Neural cell (in vitro differentiated cells): ENCODE measurements around the gene TCOF1. TPM values are rescaled to one million over a fixed set of nuclear protein-coding genes. Genes with fewer than 3 reads are reported as not detected.
"Not testable (repeated sequence)": the region's sequence is repeated elsewhere in the genome, so short reads cannot be mapped to it uniquely, and the experiment has no call there.

Experiments
- H2AFZ ChIP-seq: fragments of 200-600, 300-800 bp; sonication (generic), shearing (Covaris generic); 2 replicates; pipeline ENCODE4 v1.6.0; 2014; ENCODE audit warnings: low read depth, mild to moderate bottlenecking, antibody characterized with exemption, low read length, moderate library complexity
- H3F3A ChIP-seq: fragments of 200-600 bp; shearing (Covaris generic); 2 replicates; pipeline ENCODE4 v1.6.1; 2016; ENCODE audit warnings: mild to moderate bottlenecking, moderate library complexity, mixed read lengths, antibody characterized with exemption, low read length; ENCODE audit not compliant: insufficient read depth, poor library complexity, severe bottlenecking
- H3K27ac ChIP-seq: fragments of 200-600, 300-800 bp; sonication (generic), shearing (Covaris generic); 2 replicates; pipeline ENCODE4 v1.5.1; 2014; ENCODE audit warnings: mild to moderate bottlenecking, low read length, moderate library complexity
- H3K27me3 ChIP-seq: fragments of 300-800, 200-600 bp; sonication (generic), shearing (Covaris generic); 2 replicates; pipeline ENCODE4 v1.6.0; 2014; ENCODE audit warnings: mild to moderate bottlenecking, low read depth, low read length, moderate library complexity; ENCODE audit not compliant: insufficient read depth
- H3K36me3 ChIP-seq: fragments of 300-800, 200-600 bp; sonication (generic), shearing (Covaris generic); 2 replicates; pipeline ENCODE4 v1.5.1; 2014; ENCODE audit warnings: mild to moderate bottlenecking, antibody characterized with exemption, low read length, moderate library complexity; ENCODE audit not compliant: insufficient read depth
- H3K4me2 ChIP-seq: fragments of 300-800, 200-600 bp; sonication (generic), shearing (Covaris generic); 2 replicates; pipeline ENCODE4 v1.6.0; 2014; ENCODE audit warnings: mild to moderate bottlenecking, low read length
- H3K4me3 ChIP-seq: fragments of 300-800, 200-600 bp; sonication (generic), shearing (Covaris generic); 2 replicates; pipeline ENCODE4 v1.5.1; 2014; ENCODE audit warnings: mild to moderate bottlenecking, low read length, moderate library complexity
- H3K79me2 ChIP-seq: fragments of 200-600 bp; shearing (Covaris generic); replicated peaks from 2 replicates; pipeline ENCODE4 v1.6.0; 2014; ENCODE audit warnings: mild to moderate bottlenecking, low read length, moderate library complexity; ENCODE audit not compliant: insufficient read depth
- H3K9ac ChIP-seq: fragments of 300-800, 200-600 bp; sonication (generic), shearing (Covaris generic); 2 replicates; pipeline ENCODE4 v1.6.1; 2016; ENCODE audit warnings: mild to moderate bottlenecking, low read length, mixed read lengths
- H3K9me2 ChIP-seq: fragments of 200-600 bp; shearing (Covaris generic); 2 replicates; pipeline ENCODE4 v1.6.1; 2016; ENCODE audit warnings: mild to moderate bottlenecking, low read length, mixed read lengths; ENCODE audit not compliant: insufficient read depth
- H3K9me3 ChIP-seq: fragments of 200-600, 300-800 bp; sonication (generic), shearing (Covaris generic); 2 replicates; pipeline ENCODE4 v1.6.1; 2016; ENCODE audit warnings: mild to moderate bottlenecking, mixed run types, low read length, moderate library complexity, mixed read lengths
- H4K20me1 ChIP-seq: fragments of 200-600 bp; shearing (Covaris generic); 2 replicates; pipeline ENCODE4 v1.6.1; 2016; ENCODE audit warnings: mild to moderate bottlenecking, mixed run types; ENCODE audit not compliant: insufficient read depth
- EP300 ChIP-seq: fragments of 450-650 bp; conservative IDR thresholded peaks from 2 replicates; pipeline ENCODE4 v1.6.1; 2014; ENCODE audit warnings: antibody characterized with exemption, mild to moderate bottlenecking, moderate library complexity; ENCODE audit not compliant: poor library complexity, severe bottlenecking
- EZH2 ChIP-seq: fragments of 200-600, 300-800 bp; shearing (Covaris generic), sonication (generic); IDR thresholded peaks from 2 replicates; pipeline ENCODE4 v1.6.1; 2014; ENCODE audit warnings: antibody characterized with exemption, low read length, borderline replicate concordance, mild to moderate bottlenecking; ENCODE audit not compliant: insufficient read depth, poor library complexity, severe bottlenecking
- MXI1 ChIP-seq: fragments of 450-650 bp; conservative IDR thresholded peaks from 2 replicates; pipeline ENCODE4 v1.6.1; 2014; ENCODE audit warnings: antibody characterized with exemption, mild to moderate bottlenecking; ENCODE audit not compliant: poor library complexity, severe bottlenecking
- POLR2AphosphoS5 ChIP-seq: IDR thresholded peaks from 2 replicates; pipeline ENCODE4 v1.6.1; 2012
- RAD21 ChIP-seq: fragments of 450-650 bp; conservative IDR thresholded peaks from 2 replicates; pipeline ENCODE4 v1.6.1; 2014; ENCODE audit warnings: antibody characterized with exemption, mild to moderate bottlenecking, moderate library complexity
- SMC3 ChIP-seq: fragments of 450-650 bp; conservative IDR thresholded peaks from 2 replicates; pipeline ENCODE4 v1.6.1; 2014; ENCODE audit warnings: antibody characterized with exemption, mild to moderate bottlenecking, moderate library complexity; ENCODE audit not compliant: poor library complexity
- TAF1 ChIP-seq: IDR thresholded peaks from 2 replicates; pipeline ENCODE4 v1.6.1; 2012; ENCODE audit warnings: low read depth
- polyA plus RNA-seq: library from polyadenylated mRNA; depleted of rRNA; stranded (reverse); fragments of >200 nt; gene quantifications from 2 replicates; pipeline ENCODE4 v1.2.3, GENCODE V29; 2014
- TF ChIP-seq, protein P1 (sequence below): fragments of 450-650 bp; IDR thresholded peaks from 2 replicates; pipeline ENCODE4 v1.5.1; 2014; ENCODE audit warnings: antibody characterized with exemption, mild to moderate bottlenecking, moderate library complexity; ENCODE audit not compliant: poor library complexity, severe bottlenecking
- TF ChIP-seq, protein P2 (sequence below): IDR thresholded peaks from 2 replicates; pipeline ENCODE4 v1.6.1; 2012; ENCODE audit warnings: borderline replicate concordance

TCOF1 gene
- polyA plus RNA-seq, 1 donor from 2014 or later = 6.5 TPM

DNA sequence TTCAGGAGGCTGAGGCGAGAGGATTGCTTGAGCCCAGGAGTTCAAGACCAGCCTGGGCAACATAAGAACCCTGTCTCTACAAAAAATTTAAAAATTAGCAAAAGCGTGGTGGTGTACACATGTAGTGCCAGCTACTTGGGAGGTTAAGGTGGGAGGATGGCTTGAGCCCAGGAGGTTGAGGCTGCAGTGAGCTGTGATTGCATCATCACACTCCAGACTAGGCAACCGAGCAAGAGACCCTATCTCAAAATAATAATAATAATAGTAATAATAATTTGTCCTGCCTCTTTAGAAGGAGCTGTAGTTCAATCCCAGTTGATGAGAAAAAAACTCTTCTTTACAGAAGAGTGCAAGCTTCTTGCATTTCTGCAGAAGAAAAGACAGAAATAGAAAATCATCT is 65.3 kb downstream of the TCOF1 start:
- Histone ChIP-seq H2AFZ (no peak overlapping the region), H3K79me2 (no peaks in the 10 kb centered on the region), H3K27ac (no peak overlapping the region), H3F3A (no peaks in the 10 kb centered on the region), H3K27me3 (no peaks in the 10 kb centered on the region), H3K9me2 (no peaks in the 10 kb centered on the region), H4K20me1 (no peaks in the 10 kb centered on the region), H3K36me3 (no peaks in the 10 kb centered on the region), H3K9ac (no peak overlapping the region), H3K4me3 (no peak overlapping the region), H3K9me3 (no peaks in the 10 kb centered on the region), H3K4me2 (no peak overlapping the region)
- TF ChIP-seq, protein P1, sequence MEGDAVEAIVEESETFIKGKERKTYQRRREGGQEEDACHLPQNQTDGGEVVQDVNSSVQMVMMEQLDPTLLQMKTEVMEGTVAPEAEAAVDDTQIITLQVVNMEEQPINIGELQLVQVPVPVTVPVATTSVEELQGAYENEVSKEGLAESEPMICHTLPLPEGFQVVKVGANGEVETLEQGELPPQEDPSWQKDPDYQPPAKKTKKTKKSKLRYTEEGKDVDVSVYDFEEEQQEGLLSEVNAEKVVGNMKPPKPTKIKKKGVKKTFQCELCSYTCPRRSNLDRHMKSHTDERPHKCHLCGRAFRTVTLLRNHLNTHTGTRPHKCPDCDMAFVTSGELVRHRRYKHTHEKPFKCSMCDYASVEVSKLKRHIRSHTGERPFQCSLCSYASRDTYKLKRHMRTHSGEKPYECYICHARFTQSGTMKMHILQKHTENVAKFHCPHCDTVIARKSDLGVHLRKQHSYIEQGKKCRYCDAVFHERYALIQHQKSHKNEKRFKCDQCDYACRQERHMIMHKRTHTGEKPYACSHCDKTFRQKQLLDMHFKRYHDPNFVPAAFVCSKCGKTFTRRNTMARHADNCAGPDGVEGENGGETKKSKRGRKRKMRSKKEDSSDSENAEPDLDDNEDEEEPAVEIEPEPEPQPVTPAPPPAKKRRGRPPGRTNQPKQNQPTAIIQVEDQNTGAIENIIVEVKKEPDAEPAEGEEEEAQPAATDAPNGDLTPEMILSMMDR = no peak
- TF ChIP-seq SMC3 = no peak
- TF ChIP-seq EP300 = no peak
- no peak for TF ChIP-seq EZH2
- TF ChIP-seq TAF1 = no peak
- TF ChIP-seq POLR2AphosphoS5 = no peak
- TF ChIP-seq RAD21 = no peak
- TF ChIP-seq, protein P2, sequence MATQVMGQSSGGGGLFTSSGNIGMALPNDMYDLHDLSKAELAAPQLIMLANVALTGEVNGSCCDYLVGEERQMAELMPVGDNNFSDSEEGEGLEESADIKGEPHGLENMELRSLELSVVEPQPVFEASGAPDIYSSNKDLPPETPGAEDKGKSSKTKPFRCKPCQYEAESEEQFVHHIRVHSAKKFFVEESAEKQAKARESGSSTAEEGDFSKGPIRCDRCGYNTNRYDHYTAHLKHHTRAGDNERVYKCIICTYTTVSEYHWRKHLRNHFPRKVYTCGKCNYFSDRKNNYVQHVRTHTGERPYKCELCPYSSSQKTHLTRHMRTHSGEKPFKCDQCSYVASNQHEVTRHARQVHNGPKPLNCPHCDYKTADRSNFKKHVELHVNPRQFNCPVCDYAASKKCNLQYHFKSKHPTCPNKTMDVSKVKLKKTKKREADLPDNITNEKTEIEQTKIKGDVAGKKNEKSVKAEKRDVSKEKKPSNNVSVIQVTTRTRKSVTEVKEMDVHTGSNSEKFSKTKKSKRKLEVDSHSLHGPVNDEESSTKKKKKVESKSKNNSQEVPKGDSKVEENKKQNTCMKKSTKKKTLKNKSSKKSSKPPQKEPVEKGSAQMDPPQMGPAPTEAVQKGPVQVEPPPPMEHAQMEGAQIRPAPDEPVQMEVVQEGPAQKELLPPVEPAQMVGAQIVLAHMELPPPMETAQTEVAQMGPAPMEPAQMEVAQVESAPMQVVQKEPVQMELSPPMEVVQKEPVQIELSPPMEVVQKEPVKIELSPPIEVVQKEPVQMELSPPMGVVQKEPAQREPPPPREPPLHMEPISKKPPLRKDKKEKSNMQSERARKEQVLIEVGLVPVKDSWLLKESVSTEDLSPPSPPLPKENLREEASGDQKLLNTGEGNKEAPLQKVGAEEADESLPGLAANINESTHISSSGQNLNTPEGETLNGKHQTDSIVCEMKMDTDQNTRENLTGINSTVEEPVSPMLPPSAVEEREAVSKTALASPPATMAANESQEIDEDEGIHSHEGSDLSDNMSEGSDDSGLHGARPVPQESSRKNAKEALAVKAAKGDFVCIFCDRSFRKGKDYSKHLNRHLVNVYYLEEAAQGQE = no peak
- no peak for TF ChIP-seq MXI1

DNA sequence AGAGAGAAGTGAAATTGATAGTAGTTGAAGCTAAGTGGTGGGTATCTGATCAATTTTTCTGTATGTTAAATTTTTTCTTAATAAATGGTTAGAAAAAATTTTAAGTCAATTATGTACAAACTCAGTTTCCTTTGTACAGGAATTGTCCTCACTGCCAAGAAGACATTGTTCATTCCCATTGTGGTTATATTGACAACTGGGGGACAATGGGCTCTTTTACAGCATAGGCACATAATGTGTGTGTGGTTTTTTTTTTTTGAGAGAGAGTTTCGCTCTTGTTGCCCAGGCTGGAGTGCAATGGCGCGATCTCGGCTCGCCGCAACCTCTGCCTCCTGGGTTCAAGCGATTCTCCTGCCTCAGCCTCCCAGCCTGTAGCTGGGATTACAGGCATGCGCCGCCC is 68.7 kb downstream of the TCOF1 start:
- not testable (repeated sequence) for H3K4me2 ChIP-seq, H4K20me1 ChIP-seq, H3K9ac ChIP-seq, H3K4me3 ChIP-seq, H3F3A ChIP-seq, H3K27ac ChIP-seq, H3K27me3 ChIP-seq, H3K9me2 ChIP-seq, H3K79me2 ChIP-seq, H2AFZ ChIP-seq, H3K9me3 ChIP-seq, H3K36me3 ChIP-seq
